ENCODE data around the gene TTYH2.

DNA sequence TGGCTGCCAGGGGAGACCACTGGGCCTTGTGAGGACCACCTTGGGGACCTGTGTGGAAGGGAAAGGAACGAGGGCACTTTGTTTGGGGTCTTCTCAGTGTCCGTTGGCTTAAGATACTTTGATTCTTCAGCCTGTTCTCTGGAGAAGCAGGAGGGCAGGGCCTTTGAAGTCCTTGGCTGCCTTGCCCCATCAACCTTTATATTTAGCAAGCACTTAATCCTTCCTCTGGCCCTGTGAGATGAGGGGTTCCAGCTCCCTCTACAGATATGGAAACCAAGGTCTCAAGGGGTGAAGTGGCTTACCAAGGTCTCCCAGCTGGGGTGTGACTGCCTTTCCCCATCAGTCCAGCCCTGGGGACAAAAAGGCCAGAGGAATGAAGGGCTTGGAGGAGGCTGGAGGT is 28.5 kb downstream of the TTYH2 start:
- TF ChIP-seq, protein P1, sequence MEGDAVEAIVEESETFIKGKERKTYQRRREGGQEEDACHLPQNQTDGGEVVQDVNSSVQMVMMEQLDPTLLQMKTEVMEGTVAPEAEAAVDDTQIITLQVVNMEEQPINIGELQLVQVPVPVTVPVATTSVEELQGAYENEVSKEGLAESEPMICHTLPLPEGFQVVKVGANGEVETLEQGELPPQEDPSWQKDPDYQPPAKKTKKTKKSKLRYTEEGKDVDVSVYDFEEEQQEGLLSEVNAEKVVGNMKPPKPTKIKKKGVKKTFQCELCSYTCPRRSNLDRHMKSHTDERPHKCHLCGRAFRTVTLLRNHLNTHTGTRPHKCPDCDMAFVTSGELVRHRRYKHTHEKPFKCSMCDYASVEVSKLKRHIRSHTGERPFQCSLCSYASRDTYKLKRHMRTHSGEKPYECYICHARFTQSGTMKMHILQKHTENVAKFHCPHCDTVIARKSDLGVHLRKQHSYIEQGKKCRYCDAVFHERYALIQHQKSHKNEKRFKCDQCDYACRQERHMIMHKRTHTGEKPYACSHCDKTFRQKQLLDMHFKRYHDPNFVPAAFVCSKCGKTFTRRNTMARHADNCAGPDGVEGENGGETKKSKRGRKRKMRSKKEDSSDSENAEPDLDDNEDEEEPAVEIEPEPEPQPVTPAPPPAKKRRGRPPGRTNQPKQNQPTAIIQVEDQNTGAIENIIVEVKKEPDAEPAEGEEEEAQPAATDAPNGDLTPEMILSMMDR (IDR thresholded peaks at IDR 0.05), result no peak
- TF ChIP-seq POLR2A (IDR thresholded peaks at IDR 0.05) (no peak), POLR2AphosphoS5 (IDR thresholded peaks at IDR 0.05) (no peak)
